GM21526 (cell line): ENCODE results near the gene ITCH.
"Not testable (repeated sequence)": the region's sequence is repeated elsewhere in the genome, so short reads cannot be mapped to it uniquely, and the experiment has no call there.

ENCODE experiments used
- ATAC-seq: cut with Tn5 transposase; IDR thresholded peaks from one replicate; pipeline ENCODE4 v1.9.1; 2021; ENCODE audit warnings: moderate library complexity; ENCODE audit not compliant: unreplicated experiment, low FRiP score

Gene ITCH

GRCh38 chr20:34363062-34363464, at the start of gene ITCH:
ITCH (plus strand) TSS chr20:34363273; CDS start chr20:34393812, 30,539 bp downstream.
- ATAC-seq = peak; percentile 74

- ATAC-seq = no peak
These were observed 47.8 kb upstream of the ITCH start for GRCh38 chr20:34315236-34315635.

- ATAC-seq = no peak
These were observed 46.8 kb upstream of the ITCH start for GRCh38 chr20:34316196-34316814.

- no peak for ATAC-seq
These were observed 44.2 kb upstream of the ITCH start for GRCh38 chr20:34318609-34319443.

GRCh38 chr20:34320861-34321260, 42.2 kb upstream of the ITCH start:
- ATAC-seq = no peak

GRCh38 chr20:34322267-34323105, 40.6 kb upstream of the ITCH start:
- no peak for ATAC-seq

GRCh38 chr20:34324541-34324940, 38.5 kb upstream of the ITCH start:
- ATAC-seq = no peak

GRCh38 chr20:34328207-34328606, 34.9 kb upstream of the ITCH start:
- ATAC-seq = not testable (repeated sequence)

GRCh38 chr20:34328928-34329677, 34.0 kb upstream of the ITCH start:
- no peak for ATAC-seq

GRCh38 chr20:34330861-34331544, 32.1 kb upstream of the ITCH start:
- not testable (repeated sequence) for ATAC-seq

- no peak for ATAC-seq
These were observed 31.2 kb upstream of the ITCH start for GRCh38 chr20:34331838-34332237.

- ATAC-seq = no peak
These were observed 30.7 kb upstream of the ITCH start for GRCh38 chr20:34332262-34332920.

GRCh38 chr20:34333786-34334185, 29.3 kb upstream of the ITCH start:
- ATAC-seq = no peak

GRCh38 chr20:34334654-34335407, 28.2 kb upstream of the ITCH start:
- no peak for ATAC-seq

GRCh38 chr20:34337544-34337943, 25.5 kb upstream of the ITCH start:
- no peak for ATAC-seq

GRCh38 chr20:34337982-34338726, 24.9 kb upstream of the ITCH start:
- ATAC-seq = peak; percentile 49

- ATAC-seq = not testable (repeated sequence)
These were observed 22.3 kb upstream of the ITCH start for GRCh38 chr20:34340726-34341125.

- ATAC-seq = not testable (repeated sequence)
These were observed 21.9 kb upstream of the ITCH start for GRCh38 chr20:34341199-34341598.
